ENCODE measurements around the gene MNAT1.

MNAT1 gene

DNA sequence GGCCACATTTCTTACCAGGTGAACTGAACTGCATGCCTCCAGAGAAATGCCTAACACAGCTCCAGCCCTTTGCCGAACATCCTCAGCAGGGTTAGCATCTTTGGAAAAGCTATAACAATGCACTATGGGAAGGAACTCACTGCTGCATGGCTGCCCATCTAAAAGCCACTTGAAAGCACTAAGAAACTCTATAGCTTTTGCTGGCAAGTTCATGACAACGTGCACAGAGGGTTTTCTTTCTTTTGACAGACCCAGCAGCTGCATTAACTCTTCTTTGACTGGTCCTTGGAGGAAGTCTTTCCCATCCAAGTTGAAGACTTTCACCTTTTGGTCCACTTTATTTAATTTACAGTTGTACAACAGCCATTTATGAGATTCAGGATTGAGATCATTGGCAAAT is 241.0 kb downstream of the MNAT1 start:
- H3K79me2 ChIP-seq (ENCODE audit: insufficient read depth, low read length): peaks cover 4% of the 10 kb centered on the region
- no peak for ATAC-seq (ENCODE audit: insufficient read depth, low read depth)

GRCh38 chr14:60977847-60978246 is 243.3 kb downstream of the MNAT1 start:
- H3K27ac ChIP-seq (ENCODE audit: low read length): no peak overlapping the region
- peaks cover 24% of the 10 kb centered on the region for H3K79me2 ChIP-seq (ENCODE audit: insufficient read depth, low read length)
- no peak overlapping the region for H3K4me2 ChIP-seq (ENCODE audit: insufficient read depth, low read length)
- no peak for DNase-seq
- no peaks in the 10 kb centered on the region for H4K20me1 ChIP-seq (ENCODE audit: insufficient read depth, low read length)
- H3K36me3 ChIP-seq (ENCODE audit: insufficient read depth, low read length): peaks cover 14% of the 10 kb centered on the region; the same call in 1 of the 2 replicates
- H2AFZ ChIP-seq (ENCODE audit: low read depth, low read length): no peak overlapping the region
- H3K4me3 ChIP-seq (ENCODE audit: low read depth in 1 of 2, low read length in 2 of 2): no peak overlapping the region
- no peak for TF ChIP-seq EZH2 (IDR thresholded peaks at IDR 0.05; ENCODE audit: borderline replicate concordance, low read depth, low read length, severe bottlenecking)
- TF ChIP-seq, protein P1, sequence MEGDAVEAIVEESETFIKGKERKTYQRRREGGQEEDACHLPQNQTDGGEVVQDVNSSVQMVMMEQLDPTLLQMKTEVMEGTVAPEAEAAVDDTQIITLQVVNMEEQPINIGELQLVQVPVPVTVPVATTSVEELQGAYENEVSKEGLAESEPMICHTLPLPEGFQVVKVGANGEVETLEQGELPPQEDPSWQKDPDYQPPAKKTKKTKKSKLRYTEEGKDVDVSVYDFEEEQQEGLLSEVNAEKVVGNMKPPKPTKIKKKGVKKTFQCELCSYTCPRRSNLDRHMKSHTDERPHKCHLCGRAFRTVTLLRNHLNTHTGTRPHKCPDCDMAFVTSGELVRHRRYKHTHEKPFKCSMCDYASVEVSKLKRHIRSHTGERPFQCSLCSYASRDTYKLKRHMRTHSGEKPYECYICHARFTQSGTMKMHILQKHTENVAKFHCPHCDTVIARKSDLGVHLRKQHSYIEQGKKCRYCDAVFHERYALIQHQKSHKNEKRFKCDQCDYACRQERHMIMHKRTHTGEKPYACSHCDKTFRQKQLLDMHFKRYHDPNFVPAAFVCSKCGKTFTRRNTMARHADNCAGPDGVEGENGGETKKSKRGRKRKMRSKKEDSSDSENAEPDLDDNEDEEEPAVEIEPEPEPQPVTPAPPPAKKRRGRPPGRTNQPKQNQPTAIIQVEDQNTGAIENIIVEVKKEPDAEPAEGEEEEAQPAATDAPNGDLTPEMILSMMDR (IDR thresholded peaks at IDR 0.05; ENCODE audit: borderline replicate concordance, extremely low read depth, low read length, poor library complexity, severe bottlenecking): no peak
- H3K9me3 ChIP-seq (ENCODE audit: insufficient read depth, low read length, severe bottlenecking): no peaks in the 10 kb centered on the region
- H3K4me1 ChIP-seq (ENCODE audit: insufficient read depth, low read length): peaks cover 34% of the 10 kb centered on the region
- H3K27me3 ChIP-seq (ENCODE audit: insufficient read depth, low read length, poor library complexity): no peaks in the 10 kb centered on the region
- no peak for ATAC-seq (ENCODE audit: insufficient read depth, low read depth)
- H3K9ac ChIP-seq (ENCODE audit: low read depth, low read length): no peak overlapping the region

More for the DNA sequence above, 241.0 kb downstream of the MNAT1 start:
- Histone ChIP-seq H3K36me3 (ENCODE audit: insufficient read depth, low read length) (peaks cover 14% of the 10 kb centered on the region; the same call in 1 of the 2 replicates), H4K20me1 (ENCODE audit: insufficient read depth, low read length) (no peaks in the 10 kb centered on the region), H3K9ac (ENCODE audit: low read depth, low read length) (no peak overlapping the region), H3K27me3 (ENCODE audit: insufficient read depth, low read length, poor library complexity) (no peaks in the 10 kb centered on the region), H3K4me1 (ENCODE audit: insufficient read depth, low read length) (peaks cover 21% of the 10 kb centered on the region), H3K4me2 (ENCODE audit: insufficient read depth, low read length) (no peak overlapping the region), H2AFZ (ENCODE audit: low read depth, low read length) (no peak overlapping the region), H3K27ac (ENCODE audit: low read length) (no peak overlapping the region), H3K9me3 (ENCODE audit: insufficient read depth, low read length, severe bottlenecking) (no peaks in the 10 kb centered on the region), H3K4me3 (ENCODE audit: low read depth in 1 of 2, low read length in 2 of 2) (no peak overlapping the region)
- no peak for DNase-seq
- TF ChIP-seq, protein P1 (IDR thresholded peaks at IDR 0.05; ENCODE audit: borderline replicate concordance, extremely low read depth, low read length, poor library complexity, severe bottlenecking): no peak
- no peak for TF ChIP-seq EZH2 (IDR thresholded peaks at IDR 0.05; ENCODE audit: borderline replicate concordance, low read depth, low read length, severe bottlenecking)

- H3K4me2 ChIP-seq (ENCODE audit: insufficient read depth, low read length): peak within 1 kb of the TSS; percentile 88
- H3K79me2 ChIP-seq (ENCODE audit: insufficient read depth, low read length): peaks cover 28% of the 10 kb centered on the region
- H3K27me3 ChIP-seq (ENCODE audit: insufficient read depth, low read length, poor library complexity): no peaks in the 10 kb centered on the region
- TF ChIP-seq EZH2 (IDR thresholded peaks at IDR 0.05; ENCODE audit: borderline replicate concordance, low read depth, low read length, severe bottlenecking): no peak
- TF ChIP-seq, protein P1 (IDR thresholded peaks at IDR 0.05; ENCODE audit: borderline replicate concordance, extremely low read depth, low read length, poor library complexity, severe bottlenecking): no peak
- H3K9me3 ChIP-seq (ENCODE audit: insufficient read depth, low read length, severe bottlenecking): no peaks in the 10 kb centered on the region
- H3K4me3 ChIP-seq (ENCODE audit: low read depth in 1 of 2, low read length in 2 of 2): peak within 1 kb of the TSS; percentile 84 to 93
- H3K9ac ChIP-seq (ENCODE audit: low read depth, low read length): peak within 1 kb of the TSS; percentile 68
- no peaks in the 10 kb centered on the region for H4K20me1 ChIP-seq (ENCODE audit: insufficient read depth, low read length)
- H3K4me1 ChIP-seq (ENCODE audit: insufficient read depth, low read length): peaks cover 40% of the 10 kb centered on the region
- peak within 1 kb of the TSS; percentile 76 for H3K27ac ChIP-seq (ENCODE audit: low read length)
- ATAC-seq (ENCODE audit: insufficient read depth, low read depth) (peak; percentile 85), DNase-seq (peak; percentile 94)
- peak within 1 kb of the TSS; percentile 98 for H2AFZ ChIP-seq (ENCODE audit: low read depth, low read length)
- peaks cover 7% of the 10 kb centered on the region; the same call in 1 of the 2 replicates for H3K36me3 ChIP-seq (ENCODE audit: insufficient read depth, low read length)
Observed at GRCh38 chr14:60980811-60981632, 246.5 kb downstream of the MNAT1 start, which contains the start of the genes SLC38A6 and TRMT5. SLC38A6 (plus strand) TSS chr14:60981245; CDS start chr14:60981278, 33 bp downstream. TRMT5 (minus strand) TSS chr14:60981079; CDS start chr14:60980973, 106 bp downstream.
